RWPE2 (cell line): ENCODE measurements around the gene STON2.
"Not testable (repeated sequence)": the region's sequence is repeated elsewhere in the genome, so short reads cannot be mapped to it uniquely, and the experiment has no call there.

Experiments used
- ATAC-seq: fragments of 200-7000 bp; cut with Tn5 transposase; 3 replicates; pipeline ENCODE4 v1.9.1; 2021; ENCODE audit warnings: low read depth
- DNase-seq: peaks from one replicate; pipeline ENCODE4 v3.0.0-alpha.2; 2020; ENCODE audit warnings: low spot score
- H3K27ac ChIP-seq: fragments of 450-650 bp; 2 replicates; pipeline ENCODE4 v1.5.1; 2017; ENCODE audit warnings: mild to moderate bottlenecking; ENCODE audit not compliant: poor library complexity, severe bottlenecking
- H3K27me3 ChIP-seq: fragments of 250-450 bp; sonication (Bioruptor Pico); 2 replicates; pipeline ENCODE4 v1.5.1; 2021; ENCODE audit warnings: mild to moderate bottlenecking, moderate library complexity; ENCODE audit not compliant: insufficient read depth, poor library complexity, severe bottlenecking
- H3K36me3 ChIP-seq: fragments of 250-450 bp; sonication (Bioruptor Pico); 2 replicates; pipeline ENCODE4 v1.5.1; 2020; ENCODE audit warnings: low read depth, mild to moderate bottlenecking, moderate library complexity
- H3K4me1 ChIP-seq: fragments of 250-450 bp; sonication (Bioruptor Pico); 2 replicates; pipeline ENCODE4 v1.5.1; 2021; ENCODE audit warnings: mild to moderate bottlenecking, moderate library complexity; ENCODE audit not compliant: insufficient read depth, poor library complexity, severe bottlenecking
- H3K4me3 ChIP-seq: fragments of 250-450 bp; sonication (Bioruptor Pico); 2 replicates; pipeline ENCODE4 v1.5.1; 2021; ENCODE audit warnings: mild to moderate bottlenecking, moderate library complexity; ENCODE audit not compliant: severe bottlenecking
- H3K9me3 ChIP-seq: fragments of 250-450 bp; sonication (Bioruptor Pico); 2 replicates; pipeline ENCODE4 v1.5.1; 2021; ENCODE audit warnings: mild to moderate bottlenecking, moderate library complexity; ENCODE audit not compliant: severe bottlenecking
- TF ChIP-seq, protein P1 (sequence below): fragments of 450-650 bp; IDR thresholded peaks from one replicate; pipeline ENCODE4 v1.5.1; 2017; ENCODE audit warnings: mild to moderate bottlenecking, moderate library complexity; ENCODE audit not compliant: poor library complexity, severe bottlenecking

STON2 gene

DNA sequence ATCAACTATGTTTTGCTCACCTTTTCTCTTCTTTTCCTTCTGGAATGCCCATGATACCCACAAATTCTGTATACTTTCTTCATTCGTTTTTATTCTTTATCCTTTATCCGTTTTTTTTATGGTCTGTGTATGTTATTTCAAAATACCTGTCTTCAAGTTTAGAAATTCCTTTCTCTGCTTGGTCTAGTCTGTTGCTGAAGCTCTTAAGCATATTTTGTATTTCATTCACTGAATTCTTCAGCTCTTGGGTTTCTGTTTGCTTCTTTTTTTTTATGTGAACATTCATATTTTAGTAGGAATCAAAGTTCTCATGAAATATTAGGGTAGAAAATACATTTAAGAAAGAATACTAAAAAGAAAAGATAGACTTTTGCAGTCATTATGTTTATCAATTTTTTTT, 156.6 kb downstream of the STON2 start:
- Histone ChIP-seq H3K9me3 (peaks cover 4% of the 10 kb centered on the region), H3K4me1 (no peaks in the 10 kb centered on the region), H3K27me3 (no peaks in the 10 kb centered on the region), H3K36me3 (no peaks in the 10 kb centered on the region), H3K27ac (no peak overlapping the region), H3K4me3 (no peak overlapping the region)
- ATAC-seq = no peak
- TF ChIP-seq, protein P1, sequence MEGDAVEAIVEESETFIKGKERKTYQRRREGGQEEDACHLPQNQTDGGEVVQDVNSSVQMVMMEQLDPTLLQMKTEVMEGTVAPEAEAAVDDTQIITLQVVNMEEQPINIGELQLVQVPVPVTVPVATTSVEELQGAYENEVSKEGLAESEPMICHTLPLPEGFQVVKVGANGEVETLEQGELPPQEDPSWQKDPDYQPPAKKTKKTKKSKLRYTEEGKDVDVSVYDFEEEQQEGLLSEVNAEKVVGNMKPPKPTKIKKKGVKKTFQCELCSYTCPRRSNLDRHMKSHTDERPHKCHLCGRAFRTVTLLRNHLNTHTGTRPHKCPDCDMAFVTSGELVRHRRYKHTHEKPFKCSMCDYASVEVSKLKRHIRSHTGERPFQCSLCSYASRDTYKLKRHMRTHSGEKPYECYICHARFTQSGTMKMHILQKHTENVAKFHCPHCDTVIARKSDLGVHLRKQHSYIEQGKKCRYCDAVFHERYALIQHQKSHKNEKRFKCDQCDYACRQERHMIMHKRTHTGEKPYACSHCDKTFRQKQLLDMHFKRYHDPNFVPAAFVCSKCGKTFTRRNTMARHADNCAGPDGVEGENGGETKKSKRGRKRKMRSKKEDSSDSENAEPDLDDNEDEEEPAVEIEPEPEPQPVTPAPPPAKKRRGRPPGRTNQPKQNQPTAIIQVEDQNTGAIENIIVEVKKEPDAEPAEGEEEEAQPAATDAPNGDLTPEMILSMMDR = no peak
- DNase-seq = no peak

DNA sequence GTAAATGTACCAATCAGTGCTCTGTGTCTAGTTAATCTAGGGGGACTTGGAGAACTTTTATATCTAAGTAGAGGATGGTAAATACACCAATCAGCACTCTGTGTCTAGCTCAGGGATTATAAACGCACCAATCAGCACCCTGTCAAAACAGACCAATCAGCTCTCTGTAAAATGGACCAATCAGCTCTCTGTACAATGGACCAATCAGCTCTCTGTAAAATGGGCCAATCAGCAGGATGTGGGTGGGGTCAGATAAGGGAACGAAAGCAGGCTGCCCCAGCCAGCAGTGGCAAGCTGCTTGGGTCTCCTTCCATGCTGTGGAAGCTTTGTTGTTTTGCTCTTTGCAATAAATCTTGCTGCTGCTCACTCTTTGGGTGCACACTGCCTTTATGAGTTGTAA, 163.3 kb downstream of the STON2 start:
- not testable (repeated sequence) for DNase-seq, H3K36me3 ChIP-seq, H3K4me1 ChIP-seq, H3K27ac ChIP-seq, H3K9me3 ChIP-seq, H3K27me3 ChIP-seq, H3K4me3 ChIP-seq, ATAC-seq

DNA sequence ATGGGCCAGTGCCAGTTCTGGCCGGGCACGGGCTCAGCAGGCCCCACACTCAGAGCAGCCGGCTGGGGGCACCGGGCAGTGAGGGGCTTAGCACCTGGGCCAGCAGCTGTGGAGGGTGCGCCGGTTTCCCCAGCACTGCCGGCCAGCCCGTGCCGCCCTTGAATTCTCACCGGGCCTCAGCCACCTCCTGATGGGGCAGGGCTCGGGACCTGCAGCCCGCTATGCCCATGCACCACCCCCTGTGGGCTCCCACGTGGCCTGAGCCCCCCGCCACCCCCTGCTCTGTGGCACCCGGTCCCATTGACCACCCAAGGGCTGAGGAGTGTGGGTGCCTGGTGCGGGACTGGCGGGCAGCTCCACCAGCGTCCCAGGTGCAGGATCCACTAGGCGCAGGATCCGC, 164.0 kb downstream of the STON2 start:
- TF ChIP-seq, protein P1 = no peak
- DNase-seq (no peak), ATAC-seq (no peak)
- no peak overlapping the region for H3K27ac ChIP-seq
- no peaks in the 10 kb centered on the region for H3K9me3 ChIP-seq
- no peak overlapping the region for H3K4me3 ChIP-seq
- H3K36me3 ChIP-seq = no peaks in the 10 kb centered on the region
- peaks cover 7% of the 10 kb centered on the region for H3K4me1 ChIP-seq
- no peaks in the 10 kb centered on the region for H3K27me3 ChIP-seq

DNA sequence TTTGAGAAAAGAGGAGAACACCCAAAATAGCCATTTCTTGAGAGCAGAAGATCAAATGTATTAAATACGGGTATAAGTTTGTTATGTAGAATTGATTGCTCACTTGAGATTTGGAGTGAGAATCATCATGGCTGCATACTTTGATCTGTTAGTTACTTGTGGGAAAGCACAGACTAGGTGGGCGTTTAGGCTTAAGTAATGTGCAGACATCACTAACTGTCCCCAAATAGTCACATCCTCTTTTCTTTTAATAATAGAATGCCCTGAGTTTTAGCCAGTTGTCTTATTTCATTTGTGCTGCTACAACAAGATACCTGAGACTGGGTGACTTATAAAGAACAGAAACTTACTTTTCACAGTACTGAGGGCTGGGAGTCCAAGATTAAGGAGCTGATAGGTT, 165.0 kb downstream of the STON2 start:
- H3K4me3 ChIP-seq = no peak overlapping the region
- TF ChIP-seq, protein P1 = no peak
- DNase-seq (no peak), ATAC-seq (no peak)
- H3K9me3 ChIP-seq = peaks cover 5% of the 10 kb centered on the region
- H3K27me3 ChIP-seq = no peaks in the 10 kb centered on the region
- no peak overlapping the region for H3K27ac ChIP-seq
- H3K36me3 ChIP-seq = no peaks in the 10 kb centered on the region
- peaks cover 7% of the 10 kb centered on the region for H3K4me1 ChIP-seq

DNA sequence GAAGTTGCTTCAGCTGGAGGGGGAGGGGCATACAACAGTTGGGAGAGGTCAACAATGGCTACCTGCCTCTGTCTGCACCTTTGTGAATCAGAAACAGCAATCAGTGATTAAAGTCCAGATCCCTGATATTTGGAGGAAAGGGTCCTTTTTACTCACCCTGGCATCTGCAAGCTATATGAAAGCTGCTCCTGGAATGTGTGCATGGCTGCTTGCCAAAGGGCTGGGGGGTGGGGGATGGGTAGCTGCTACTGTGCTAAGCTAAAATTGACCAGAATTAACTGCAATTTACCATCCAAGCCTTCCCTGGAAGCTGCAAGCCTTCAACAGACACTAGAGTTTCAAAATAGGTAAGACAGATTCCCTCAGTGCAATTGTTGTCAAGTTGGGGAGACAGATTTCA, 165.8 kb downstream of the STON2 start:
- no peak overlapping the region for H3K27ac ChIP-seq
- peak; percentile 65 for ATAC-seq
- H3K27me3 ChIP-seq = no peaks in the 10 kb centered on the region
- H3K36me3 ChIP-seq = no peaks in the 10 kb centered on the region
- no peak for DNase-seq
- TF ChIP-seq, protein P1 = no peak
- H3K4me3 ChIP-seq = no peak overlapping the region
- H3K4me1 ChIP-seq = peaks cover 7% of the 10 kb centered on the region
- peaks cover 6% of the 10 kb centered on the region for H3K9me3 ChIP-seq
